Measurements from ENCODE around the gene WBP11.

DNA sequence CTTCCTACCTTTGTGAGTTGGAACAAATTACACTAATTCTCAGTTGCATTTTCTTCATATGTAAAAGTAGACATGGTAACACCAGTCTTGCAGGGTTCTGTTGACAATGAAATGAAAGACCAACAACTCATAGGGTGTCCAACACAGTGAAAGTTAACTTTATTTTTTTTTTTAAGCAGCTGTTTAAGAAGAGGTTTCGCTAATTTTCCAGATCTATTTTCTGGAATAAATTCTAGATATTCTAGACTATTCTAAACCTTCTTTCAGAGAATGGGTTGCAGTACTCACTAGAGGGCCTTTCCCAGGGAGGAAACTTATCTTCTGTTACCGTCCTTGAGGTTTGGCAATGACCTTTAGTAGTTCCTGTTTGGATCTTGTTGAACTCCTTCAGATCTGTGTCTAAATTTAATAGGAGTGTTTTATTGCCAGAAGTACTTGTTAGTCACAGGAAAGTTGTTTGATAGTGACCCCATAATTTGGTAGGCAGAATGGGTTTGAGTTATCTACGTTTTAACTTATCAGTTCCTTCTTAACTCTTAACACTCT is 42.8 kb upstream of the WBP11 start:
- TF ChIP-seq POLR2A (IDR thresholded peaks at IDR 0.05; ENCODE audit: low read length): no peak
- no peak for TF ChIP-seq GATA1 (IDR thresholded peaks at IDR 0.05; ENCODE audit: low read depth, low read length)

All from erythroblast (primary cell).